ENCODE results near the gene SEPTIN11.

The SEPTIN11 gene

DNA sequence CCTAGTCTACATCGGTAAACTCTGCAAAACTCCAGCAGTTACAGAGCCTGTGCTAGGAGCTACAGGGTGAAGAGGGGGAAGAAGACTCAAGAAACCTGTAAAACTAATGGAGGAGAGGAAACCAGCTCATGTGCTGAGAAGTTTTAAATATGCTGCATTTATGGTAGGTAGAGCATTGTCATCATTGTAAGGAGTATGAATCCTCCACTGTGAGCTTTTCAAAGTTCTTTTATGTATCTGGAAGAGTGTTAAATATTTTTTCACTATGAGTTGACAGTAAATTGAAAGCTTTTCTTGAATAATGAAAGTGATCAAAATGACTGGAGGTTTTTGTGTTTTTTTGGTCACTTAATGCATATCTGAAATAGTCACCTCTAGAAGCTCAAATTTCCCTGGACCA is 46.2 kb downstream of the SEPTIN11 start:
- TF ChIP-seq NFIC (IDR thresholded peaks at IDR 0.05) (no peak), REST (IDR thresholded peaks at IDR 0.05; ENCODE audit: low read depth) (no peak), EP300 (IDR thresholded peaks at IDR 0.05; ENCODE audit: borderline replicate concordance) (no peak), TAF1 (IDR thresholded peaks at IDR 0.05; ENCODE audit: low read depth) (no peak), YY1 (IDR thresholded peaks at IDR 0.05; ENCODE audit: low read depth) (no peak), TEAD4 (IDR thresholded peaks at IDR 0.05) (no peak), TCF12 (IDR thresholded peaks at IDR 0.05; ENCODE audit: low read depth) (no peak), EGR1 (IDR thresholded peaks at IDR 0.05) (no peak)
- TF ChIP-seq, protein P1, sequence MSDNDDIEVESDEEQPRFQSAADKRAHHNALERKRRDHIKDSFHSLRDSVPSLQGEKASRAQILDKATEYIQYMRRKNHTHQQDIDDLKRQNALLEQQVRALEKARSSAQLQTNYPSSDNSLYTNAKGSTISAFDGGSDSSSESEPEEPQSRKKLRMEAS (IDR thresholded peaks at IDR 0.05), result no peak

GRCh38 chr4:76996445-76996844 is 46.9 kb downstream of the SEPTIN11 start:
- no peak for TF ChIP-seq CREB1 (IDR thresholded peaks at IDR 0.05; ENCODE audit: low read depth)
- no peak for TF ChIP-seq EP300 (IDR thresholded peaks at IDR 0.05; ENCODE audit: borderline replicate concordance)
- no peak for TF ChIP-seq REST (IDR thresholded peaks at IDR 0.05; ENCODE audit: low read depth)
- no peak for TF ChIP-seq FOXM1 (IDR thresholded peaks at IDR 0.05; ENCODE audit: borderline replicate concordance, low read depth)
- TF ChIP-seq TAF1 (IDR thresholded peaks at IDR 0.05; ENCODE audit: low read depth), result no peak
- no peak for TF ChIP-seq TEAD4 (IDR thresholded peaks at IDR 0.05)
- TF ChIP-seq YY1 (IDR thresholded peaks at IDR 0.05; ENCODE audit: low read depth), result no peak
- TF ChIP-seq TCF12 (IDR thresholded peaks at IDR 0.05; ENCODE audit: low read depth), result no peak
- TF ChIP-seq, protein P2, sequence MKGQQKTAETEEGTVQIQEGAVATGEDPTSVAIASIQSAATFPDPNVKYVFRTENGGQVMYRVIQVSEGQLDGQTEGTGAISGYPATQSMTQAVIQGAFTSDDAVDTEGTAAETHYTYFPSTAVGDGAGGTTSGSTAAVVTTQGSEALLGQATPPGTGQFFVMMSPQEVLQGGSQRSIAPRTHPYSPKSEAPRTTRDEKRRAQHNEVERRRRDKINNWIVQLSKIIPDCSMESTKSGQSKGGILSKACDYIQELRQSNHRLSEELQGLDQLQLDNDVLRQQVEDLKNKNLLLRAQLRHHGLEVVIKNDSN (IDR thresholded peaks at IDR 0.05), result no peak
- no peak for TF ChIP-seq EGR1 (IDR thresholded peaks at IDR 0.05)
- no peak for TF ChIP-seq CEBPB (IDR thresholded peaks at IDR 0.05)
- TF ChIP-seq ZBTB7A (IDR thresholded peaks at IDR 0.05; ENCODE audit: low read depth), result no peak
- TF ChIP-seq, protein P1 (IDR thresholded peaks at IDR 0.05), result no peak
- TF ChIP-seq NFIC (IDR thresholded peaks at IDR 0.05), result no peak
- no peak for TF ChIP-seq RAD21 (IDR thresholded peaks at IDR 0.05; ENCODE audit: low read depth)

GRCh38 chr4:76997077-76997476 is 47.5 kb downstream of the SEPTIN11 start:
- TF ChIP-seq FOXM1 (IDR thresholded peaks at IDR 0.05; ENCODE audit: borderline replicate concordance, low read depth), result no peak
- no peak for TF ChIP-seq EP300 (IDR thresholded peaks at IDR 0.05; ENCODE audit: borderline replicate concordance)
- no peak for TF ChIP-seq CEBPB (IDR thresholded peaks at IDR 0.05)
- TF ChIP-seq TEAD4 (IDR thresholded peaks at IDR 0.05), result no peak
- TF ChIP-seq, protein P1 (IDR thresholded peaks at IDR 0.05), result no peak
- TF ChIP-seq, protein P2 (IDR thresholded peaks at IDR 0.05), result no peak
- TF ChIP-seq ZBTB7A (IDR thresholded peaks at IDR 0.05; ENCODE audit: low read depth), result no peak
- no peak for TF ChIP-seq RAD21 (IDR thresholded peaks at IDR 0.05; ENCODE audit: low read depth)
- TF ChIP-seq CREB1 (IDR thresholded peaks at IDR 0.05; ENCODE audit: low read depth), result no peak
- no peak for TF ChIP-seq EGR1 (IDR thresholded peaks at IDR 0.05)
- no peak for TF ChIP-seq YY1 (IDR thresholded peaks at IDR 0.05; ENCODE audit: low read depth)
- no peak for TF ChIP-seq TAF1 (IDR thresholded peaks at IDR 0.05; ENCODE audit: low read depth)
- no peak for TF ChIP-seq NFIC (IDR thresholded peaks at IDR 0.05)
- TF ChIP-seq REST (IDR thresholded peaks at IDR 0.05; ENCODE audit: low read depth), result no peak

DNA sequence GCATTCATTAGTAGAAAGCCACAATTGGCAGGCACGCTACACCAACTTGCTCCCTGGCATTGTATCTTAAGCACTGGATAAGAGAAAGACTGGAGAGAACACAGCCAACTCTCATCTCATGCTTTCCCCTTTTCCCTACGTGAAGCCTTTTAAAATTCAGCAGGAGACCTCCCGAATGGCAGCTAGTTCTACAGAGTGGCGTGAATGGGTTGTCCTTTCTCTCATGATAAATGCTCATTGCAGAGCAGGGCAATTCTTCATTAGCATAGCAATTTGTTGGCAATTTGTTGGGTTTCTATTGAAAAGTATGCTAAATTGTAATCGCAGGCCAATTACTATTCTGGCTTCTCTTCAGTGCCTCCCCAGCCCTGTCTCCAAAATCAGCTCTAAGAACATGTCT is 48.0 kb downstream of the SEPTIN11 start:
- no peak for TF ChIP-seq FOXM1 (IDR thresholded peaks at IDR 0.05; ENCODE audit: borderline replicate concordance, low read depth)
- no peak for TF ChIP-seq RAD21 (IDR thresholded peaks at IDR 0.05; ENCODE audit: low read depth)
- TF ChIP-seq ZBTB7A (IDR thresholded peaks at IDR 0.05; ENCODE audit: low read depth), result no peak
- no peak for TF ChIP-seq EP300 (IDR thresholded peaks at IDR 0.05; ENCODE audit: borderline replicate concordance)
- TF ChIP-seq EGR1 (IDR thresholded peaks at IDR 0.05), result no peak
- no peak for TF ChIP-seq CEBPB (IDR thresholded peaks at IDR 0.05)
- TF ChIP-seq, protein P1 (IDR thresholded peaks at IDR 0.05), result no peak
- no peak for TF ChIP-seq YY1 (IDR thresholded peaks at IDR 0.05; ENCODE audit: low read depth)
- TF ChIP-seq NFIC (IDR thresholded peaks at IDR 0.05), result no peak
- TF ChIP-seq TCF12 (IDR thresholded peaks at IDR 0.05; ENCODE audit: low read depth), result no peak
- TF ChIP-seq, protein P2 (IDR thresholded peaks at IDR 0.05), result no peak
- TF ChIP-seq CREB1 (IDR thresholded peaks at IDR 0.05; ENCODE audit: low read depth), result no peak
